ENCODE measurements around the gene TMEM63A.
"Not testable (repeated sequence)": the region's sequence is repeated elsewhere in the genome, so short reads cannot be mapped to it uniquely, and the experiment has no call there.

DNA sequence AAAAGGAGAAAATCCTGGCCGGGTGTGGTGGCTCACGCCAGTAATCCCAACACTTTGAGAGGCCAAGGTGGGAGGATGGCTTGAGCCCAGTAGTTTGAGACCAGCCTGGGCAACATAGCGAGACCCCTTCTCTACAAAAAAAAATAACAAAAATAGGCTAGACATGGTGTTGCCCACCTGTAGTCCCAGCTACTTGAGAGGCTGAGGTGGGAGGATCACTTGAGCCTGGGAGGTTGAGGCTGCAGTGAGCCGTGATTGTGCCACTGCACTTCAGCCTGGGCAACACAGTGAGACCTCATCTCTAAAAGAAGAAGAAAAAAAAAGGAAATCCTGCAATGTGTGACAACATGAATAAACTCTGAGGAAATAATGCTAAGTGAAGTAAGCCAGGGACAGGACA is 45.9 kb downstream of the TMEM63A start:
- TF ChIP-seq, protein P1, sequence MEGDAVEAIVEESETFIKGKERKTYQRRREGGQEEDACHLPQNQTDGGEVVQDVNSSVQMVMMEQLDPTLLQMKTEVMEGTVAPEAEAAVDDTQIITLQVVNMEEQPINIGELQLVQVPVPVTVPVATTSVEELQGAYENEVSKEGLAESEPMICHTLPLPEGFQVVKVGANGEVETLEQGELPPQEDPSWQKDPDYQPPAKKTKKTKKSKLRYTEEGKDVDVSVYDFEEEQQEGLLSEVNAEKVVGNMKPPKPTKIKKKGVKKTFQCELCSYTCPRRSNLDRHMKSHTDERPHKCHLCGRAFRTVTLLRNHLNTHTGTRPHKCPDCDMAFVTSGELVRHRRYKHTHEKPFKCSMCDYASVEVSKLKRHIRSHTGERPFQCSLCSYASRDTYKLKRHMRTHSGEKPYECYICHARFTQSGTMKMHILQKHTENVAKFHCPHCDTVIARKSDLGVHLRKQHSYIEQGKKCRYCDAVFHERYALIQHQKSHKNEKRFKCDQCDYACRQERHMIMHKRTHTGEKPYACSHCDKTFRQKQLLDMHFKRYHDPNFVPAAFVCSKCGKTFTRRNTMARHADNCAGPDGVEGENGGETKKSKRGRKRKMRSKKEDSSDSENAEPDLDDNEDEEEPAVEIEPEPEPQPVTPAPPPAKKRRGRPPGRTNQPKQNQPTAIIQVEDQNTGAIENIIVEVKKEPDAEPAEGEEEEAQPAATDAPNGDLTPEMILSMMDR (IDR thresholded peaks at IDR 0.05; ENCODE audit: poor library complexity, severe bottlenecking): not testable (repeated sequence)
- not testable (repeated sequence) for TF ChIP-seq SMC3 (conservative IDR thresholded peaks at IDR 0.05; ENCODE audit: poor library complexity)
